GM06990 (cell line): ENCODE measurements around the gene GALNT9.

Source experiments
- DNase-seq: peaks from one replicate; pipeline ENCODE4 v3.0.0-alpha.2; 2011; ENCODE audit not compliant: insufficient read length; ENCODE audit errors: extremely low read depth
- H3K27me3 ChIP-seq: replicated peaks from 2 replicates; pipeline ENCODE4 v1.6.0; 2011; ENCODE audit warnings: low read length; ENCODE audit not compliant: control insufficient read depth, insufficient read depth
- H3K36me3 ChIP-seq: 2 replicates; pipeline ENCODE4 v1.5.1; 2011; ENCODE audit warnings: low read length; ENCODE audit not compliant: control insufficient read depth, insufficient read depth
- H3K4me3 ChIP-seq: replicated peaks from 2 replicates; pipeline ENCODE4 v1.5.1; 2011; ENCODE audit warnings: low read depth, mild to moderate bottlenecking, control low read depth, low read length
- TF ChIP-seq, protein P1 (sequence below): IDR thresholded peaks from 2 replicates; pipeline ENCODE4 v1.5.1; 2011; ENCODE audit warnings: low read length, control low read depth, mild to moderate bottlenecking, inconsistent platforms; ENCODE audit not compliant: insufficient read depth, poor library complexity, severe bottlenecking

GALNT9 gene

DNA sequence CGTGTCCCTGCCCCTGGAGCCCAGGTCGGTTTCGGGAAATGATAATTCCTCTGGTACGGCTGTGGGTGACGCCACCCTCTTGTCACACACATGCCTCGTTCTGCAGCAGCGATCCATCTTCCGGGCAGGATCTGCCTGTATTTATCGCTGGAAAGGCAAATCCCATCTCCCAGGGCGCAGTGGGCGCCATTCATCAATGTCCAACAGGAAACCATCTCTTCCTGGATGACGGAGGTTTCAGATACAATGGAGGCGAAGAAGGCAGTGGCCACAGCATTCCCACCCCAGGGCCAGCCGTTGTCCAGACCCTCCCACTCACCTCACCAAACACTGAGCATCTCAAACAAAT, 110.9 kb downstream of the GALNT9 start:
- H3K4me3 ChIP-seq, result no peak overlapping the region
- no peaks in the 10 kb centered on the region for H3K36me3 ChIP-seq
- no peak for DNase-seq
- no peaks in the 10 kb centered on the region for H3K27me3 ChIP-seq
- TF ChIP-seq, protein P1, sequence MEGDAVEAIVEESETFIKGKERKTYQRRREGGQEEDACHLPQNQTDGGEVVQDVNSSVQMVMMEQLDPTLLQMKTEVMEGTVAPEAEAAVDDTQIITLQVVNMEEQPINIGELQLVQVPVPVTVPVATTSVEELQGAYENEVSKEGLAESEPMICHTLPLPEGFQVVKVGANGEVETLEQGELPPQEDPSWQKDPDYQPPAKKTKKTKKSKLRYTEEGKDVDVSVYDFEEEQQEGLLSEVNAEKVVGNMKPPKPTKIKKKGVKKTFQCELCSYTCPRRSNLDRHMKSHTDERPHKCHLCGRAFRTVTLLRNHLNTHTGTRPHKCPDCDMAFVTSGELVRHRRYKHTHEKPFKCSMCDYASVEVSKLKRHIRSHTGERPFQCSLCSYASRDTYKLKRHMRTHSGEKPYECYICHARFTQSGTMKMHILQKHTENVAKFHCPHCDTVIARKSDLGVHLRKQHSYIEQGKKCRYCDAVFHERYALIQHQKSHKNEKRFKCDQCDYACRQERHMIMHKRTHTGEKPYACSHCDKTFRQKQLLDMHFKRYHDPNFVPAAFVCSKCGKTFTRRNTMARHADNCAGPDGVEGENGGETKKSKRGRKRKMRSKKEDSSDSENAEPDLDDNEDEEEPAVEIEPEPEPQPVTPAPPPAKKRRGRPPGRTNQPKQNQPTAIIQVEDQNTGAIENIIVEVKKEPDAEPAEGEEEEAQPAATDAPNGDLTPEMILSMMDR, result no peak

DNA sequence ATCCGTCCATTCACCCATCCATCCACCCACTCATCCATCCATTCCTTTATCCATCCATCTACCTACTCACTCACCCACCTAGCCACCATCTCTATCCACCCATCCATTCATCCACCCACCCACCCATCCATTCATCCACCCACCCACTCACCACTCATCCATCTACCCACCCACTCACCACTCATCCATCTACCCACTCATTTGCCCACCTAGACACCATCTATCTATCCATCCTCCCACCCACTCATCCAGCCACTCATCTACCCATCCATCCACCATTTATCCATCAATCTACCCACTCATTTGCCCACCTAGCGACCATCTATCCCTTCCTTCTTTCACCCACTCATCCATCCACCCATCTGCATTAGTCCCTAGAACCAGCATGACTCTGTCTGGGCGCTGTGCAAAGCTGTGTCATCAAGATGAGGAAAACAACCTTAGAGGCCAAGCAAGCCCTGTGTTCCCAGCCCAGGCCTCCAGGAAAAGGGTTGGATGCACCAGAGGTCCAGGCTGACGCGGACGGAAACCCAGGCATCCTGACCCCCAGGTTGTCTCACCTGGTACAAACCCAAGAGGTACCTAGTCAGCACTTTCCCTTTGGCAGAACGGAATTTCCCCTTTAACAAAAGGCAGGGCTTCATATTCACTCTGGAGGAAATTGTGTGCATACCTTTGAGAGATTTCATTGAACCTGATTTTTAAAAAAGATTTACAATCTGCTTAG, 111.4 kb downstream of the GALNT9 start:
- TF ChIP-seq, protein P1, result no peak
- H3K36me3 ChIP-seq, result no peaks in the 10 kb centered on the region
- H3K4me3 ChIP-seq, result no peak overlapping the region
- no peak for DNase-seq
- no peaks in the 10 kb centered on the region for H3K27me3 ChIP-seq

DNA sequence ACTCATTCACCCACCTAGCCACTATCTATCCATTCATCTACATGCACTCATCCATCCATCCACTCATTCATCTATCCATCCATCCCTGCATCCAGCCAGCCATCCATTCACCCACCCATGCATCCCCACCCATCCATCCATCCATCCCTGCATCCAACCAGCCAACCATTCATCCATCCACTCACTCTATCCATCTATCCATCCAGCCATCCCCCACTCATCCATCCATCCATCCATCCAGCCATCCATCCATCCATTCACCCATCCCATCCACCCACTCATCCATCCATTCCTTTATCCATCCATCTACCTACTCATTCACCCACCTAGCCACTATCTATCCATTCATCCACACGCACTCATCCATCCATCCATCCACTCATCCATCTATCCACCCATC, 112.0 kb downstream of the GALNT9 start:
- Histone ChIP-seq H3K36me3 (no peaks in the 10 kb centered on the region), H3K4me3 (no peak overlapping the region), H3K27me3 (no peaks in the 10 kb centered on the region)
- TF ChIP-seq, protein P1, result no peak
- DNase-seq, result no peak

DNA sequence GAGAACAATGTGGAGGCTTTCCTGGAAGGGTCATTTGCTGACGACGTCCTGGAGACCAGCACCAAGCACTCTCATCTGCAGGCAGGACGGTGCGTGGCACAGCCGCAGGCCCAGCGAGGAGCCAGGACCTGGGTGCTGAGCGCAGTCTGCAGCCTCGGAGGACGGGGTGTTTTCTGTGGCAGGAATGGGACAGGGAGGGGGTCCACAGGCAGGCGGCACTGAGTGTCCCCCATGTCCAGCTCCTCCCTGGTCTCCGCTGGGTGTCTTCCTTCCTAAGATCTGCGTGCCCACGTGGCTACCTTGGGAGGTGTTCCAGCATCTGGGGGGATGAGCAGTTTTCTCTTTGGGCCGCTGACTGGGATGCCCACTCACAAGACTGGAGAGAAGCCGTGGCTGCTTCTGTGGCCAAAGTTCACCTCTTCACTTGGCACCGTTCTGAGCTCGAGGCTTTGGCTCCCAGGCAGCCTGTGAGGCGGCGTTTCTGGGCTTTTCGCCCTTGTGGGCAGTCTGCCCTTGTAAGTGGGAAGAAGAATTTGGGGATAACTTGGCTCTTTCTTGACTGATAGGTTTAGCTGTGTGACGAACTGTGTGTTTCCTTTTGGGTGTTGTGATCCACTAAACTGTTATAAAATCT, 112.9 kb downstream of the GALNT9 start:
- TF ChIP-seq, protein P1, result no peak
- Histone ChIP-seq H3K27me3 (no peaks in the 10 kb centered on the region), H3K4me3 (no peak overlapping the region), H3K36me3 (no peaks in the 10 kb centered on the region)
- DNase-seq, result no peak

DNA sequence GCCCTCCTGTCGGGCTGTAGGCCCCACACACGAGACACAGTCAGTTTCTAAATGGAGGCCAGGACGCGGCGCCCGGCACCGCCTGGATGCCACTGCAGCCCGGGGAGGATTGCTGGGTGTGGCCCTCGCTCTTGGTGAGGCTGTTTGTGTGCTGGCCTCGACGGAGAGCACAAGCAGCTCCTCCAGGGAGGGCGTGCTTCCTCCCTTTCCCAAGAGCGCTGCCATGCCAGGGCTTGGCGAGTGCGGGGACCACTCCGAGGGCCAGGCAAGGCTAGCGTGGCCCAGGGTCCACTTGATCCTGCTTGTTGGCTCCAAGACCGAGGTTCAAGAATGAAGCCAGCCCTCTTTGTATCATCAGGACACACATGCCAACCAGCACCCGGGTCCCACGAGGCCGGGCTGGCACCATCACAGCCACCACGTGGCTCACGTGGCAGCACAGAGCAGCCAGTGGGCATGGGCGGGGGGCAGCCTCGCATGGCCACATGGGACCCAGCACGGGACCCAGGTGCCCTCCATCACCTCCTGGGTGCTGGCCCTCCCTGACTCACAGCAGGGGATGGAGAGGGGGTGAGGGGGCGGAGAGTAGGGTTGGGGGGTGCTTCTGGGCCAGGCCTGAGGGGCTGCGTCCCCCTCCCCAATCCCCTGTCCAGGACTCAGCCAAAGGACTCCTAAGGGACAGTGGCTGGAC, 113.9 kb downstream of the GALNT9 start:
- Histone ChIP-seq H3K36me3 (no peaks in the 10 kb centered on the region), H3K27me3 (no peaks in the 10 kb centered on the region), H3K4me3 (no peak overlapping the region)
- TF ChIP-seq, protein P1, result no peak
- no peak for DNase-seq
